Eye (tissue), 1 donor: ENCODE results near the gene APCDD1.
A peak's percentile ranks its signal among the peaks of the same experiment; 100 is the strongest.
"Not testable (repeated sequence)": the region's sequence is repeated elsewhere in the genome, so short reads cannot be mapped to it uniquely, and the experiment has no call there.

Experiments
- DNase-seq: peaks from one replicate; pipeline ENCODE4 v3.0.0-alpha.2; 2015

APCDD1 gene

DNA sequence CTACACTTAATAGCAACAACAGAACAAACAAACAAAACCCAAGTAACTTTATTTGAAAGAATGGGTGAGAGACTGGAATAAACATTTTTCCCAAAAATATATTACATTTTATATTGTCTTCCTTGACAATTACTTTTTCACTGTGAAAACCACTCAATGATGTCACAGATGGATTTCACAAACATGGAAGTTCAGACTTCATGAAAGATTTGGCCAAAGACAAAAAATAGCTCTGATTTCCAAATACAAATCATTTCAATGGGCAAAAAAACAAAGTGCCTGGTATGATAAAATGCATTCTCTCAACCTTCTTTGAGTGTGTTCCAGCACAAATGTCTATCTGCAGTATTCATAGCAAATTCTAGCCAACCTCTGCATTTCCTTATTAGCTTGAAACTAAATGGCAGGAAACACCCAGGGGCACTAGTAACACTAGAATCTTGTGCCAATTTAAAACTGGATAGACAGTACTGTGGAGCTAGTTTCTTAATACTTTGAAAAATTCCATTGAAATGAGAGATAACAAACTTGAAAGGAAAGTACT is 42.8 kb downstream of the APCDD1 start:
- DNase-seq = no peak

DNA sequence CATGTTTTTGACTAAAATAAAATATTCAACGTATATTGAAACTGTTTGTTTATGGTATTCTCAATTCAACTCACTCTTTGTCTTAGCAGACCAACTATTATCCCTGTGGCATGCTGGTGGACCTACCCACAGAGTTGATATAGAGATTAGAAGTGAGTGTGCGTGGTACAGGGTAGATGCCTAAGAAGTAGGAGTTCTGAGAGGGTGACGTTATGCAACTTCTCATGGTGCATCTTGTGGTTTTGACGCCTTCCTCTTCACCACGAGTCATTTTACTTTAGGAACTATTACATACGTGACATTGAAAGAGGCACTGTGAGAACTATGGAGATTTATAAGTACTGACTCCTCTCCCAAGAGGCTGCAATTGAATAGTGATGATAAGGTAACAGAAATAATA is 44.8 kb downstream of the APCDD1 start:
- DNase-seq = no peak

DNA sequence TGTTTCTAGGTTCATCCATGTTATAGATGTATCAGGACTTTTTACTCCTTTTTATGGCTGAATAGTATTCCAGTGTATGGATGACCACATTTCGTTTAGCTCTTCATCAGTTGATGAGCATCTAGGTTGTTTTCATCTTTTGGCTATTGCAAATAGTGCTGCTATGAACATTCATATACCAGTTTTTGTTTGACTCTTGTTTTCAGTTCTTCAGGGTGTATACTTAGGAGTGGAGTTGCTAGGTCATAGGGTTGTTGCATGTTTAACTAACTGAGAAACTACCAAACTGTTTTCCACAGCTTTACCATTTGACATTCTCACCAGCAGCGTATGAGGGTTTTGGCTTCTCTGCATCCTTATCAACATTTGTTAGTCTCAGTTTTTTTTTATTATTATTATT is 45.6 kb downstream of the APCDD1 start:
- DNase-seq = no peak

DNA sequence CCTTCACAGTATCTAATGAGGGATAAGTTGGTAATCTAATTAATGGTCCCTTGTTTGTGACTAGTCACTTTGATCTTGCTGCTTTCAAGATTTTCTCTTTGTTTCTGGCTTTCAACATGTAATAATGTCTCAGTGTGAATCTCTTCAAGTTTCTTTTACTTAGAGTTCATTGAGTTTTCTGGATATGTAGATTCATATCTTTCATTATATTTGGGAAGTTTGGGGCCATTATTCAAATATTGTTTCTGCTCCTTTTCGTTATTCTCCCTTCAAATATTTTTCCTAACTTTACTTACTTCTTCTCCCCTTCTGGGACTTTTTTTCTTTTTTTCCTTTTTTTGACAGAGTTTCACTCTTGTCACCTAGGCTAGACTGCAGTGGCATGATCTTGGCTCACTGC is 50.3 kb downstream of the APCDD1 start:
- DNase-seq = no peak

DNA sequence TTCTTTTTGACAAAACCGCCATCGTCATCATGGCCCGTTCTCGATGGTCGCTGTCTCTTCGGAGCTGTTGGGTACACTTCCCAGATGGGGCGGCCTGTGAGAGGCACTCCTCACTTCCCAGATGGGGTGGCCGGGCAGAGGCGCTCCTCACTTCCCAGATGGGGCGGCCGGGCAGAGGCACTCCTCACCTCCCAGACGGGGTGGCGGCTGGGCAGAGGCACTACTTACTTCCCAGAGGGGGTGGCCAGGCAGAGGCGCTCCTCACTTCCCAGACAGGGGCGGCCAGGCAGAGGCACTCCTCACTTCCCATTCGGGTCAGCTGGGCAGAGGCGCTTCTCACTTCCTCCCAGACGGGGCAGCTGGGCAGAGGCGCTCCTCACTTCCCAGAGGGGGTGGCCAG is 51.5 kb downstream of the APCDD1 start:
- not testable (repeated sequence) for DNase-seq

DNA sequence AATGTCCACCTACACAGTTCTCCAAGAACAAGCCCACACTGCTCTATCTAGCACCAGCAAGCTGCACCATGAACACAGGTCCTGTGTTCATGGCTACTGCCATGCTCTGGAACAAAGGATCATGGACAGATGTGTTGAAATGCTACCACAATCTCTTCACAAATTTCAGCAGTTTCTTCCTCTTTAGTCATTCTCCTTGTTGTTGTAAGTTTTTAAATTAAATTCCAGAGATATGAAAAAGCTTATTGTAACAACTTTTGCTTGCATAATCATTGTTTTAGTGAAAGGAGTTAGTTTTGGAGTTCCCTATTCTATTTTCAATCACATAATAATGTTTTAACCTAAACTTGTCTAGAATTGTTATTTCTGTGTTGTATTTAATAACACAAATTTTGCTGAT is 54.2 kb downstream of the APCDD1 start:
- DNase-seq = no peak

DNA sequence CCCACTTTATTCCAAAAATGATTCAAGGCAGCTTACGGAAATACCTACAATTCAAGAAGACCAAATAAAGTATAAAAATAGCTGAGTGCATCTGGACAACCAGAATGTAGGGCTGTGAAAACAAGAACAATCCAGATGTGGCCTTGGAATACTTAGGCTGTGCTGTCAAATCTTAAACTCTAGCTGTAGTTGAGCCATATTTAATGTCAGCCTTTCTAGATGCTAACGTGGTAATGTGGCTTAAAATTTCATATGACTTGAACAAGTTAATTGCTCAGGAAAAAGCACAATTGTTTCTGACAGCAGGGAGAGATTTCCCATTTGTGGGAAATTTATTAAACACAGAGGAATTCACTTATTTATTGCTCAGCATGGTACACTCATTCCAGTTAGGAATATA is 56.8 kb downstream of the APCDD1 start:
- DNase-seq = no peak

DNA sequence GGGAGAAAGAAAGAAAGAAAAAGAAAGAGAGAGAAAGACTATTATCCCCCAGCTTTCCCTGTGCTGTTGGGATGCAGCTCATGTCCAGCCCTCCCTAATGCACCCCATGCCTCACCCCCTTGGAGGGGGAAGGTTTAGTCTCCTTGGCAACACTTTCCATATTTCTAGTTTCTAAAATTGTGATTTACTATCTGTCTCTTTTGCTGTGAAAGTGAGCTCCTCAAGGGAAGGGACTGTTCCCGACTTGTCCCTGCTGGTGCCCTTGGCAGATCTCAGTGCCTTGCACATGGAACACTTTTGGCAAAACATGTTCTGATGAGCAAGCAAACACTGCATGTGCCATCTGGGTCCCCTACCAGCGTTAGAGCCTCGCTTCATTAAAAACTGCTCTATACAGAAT is 59.6 kb downstream of the APCDD1 start:
- DNase-seq = peak; percentile 19

DNA sequence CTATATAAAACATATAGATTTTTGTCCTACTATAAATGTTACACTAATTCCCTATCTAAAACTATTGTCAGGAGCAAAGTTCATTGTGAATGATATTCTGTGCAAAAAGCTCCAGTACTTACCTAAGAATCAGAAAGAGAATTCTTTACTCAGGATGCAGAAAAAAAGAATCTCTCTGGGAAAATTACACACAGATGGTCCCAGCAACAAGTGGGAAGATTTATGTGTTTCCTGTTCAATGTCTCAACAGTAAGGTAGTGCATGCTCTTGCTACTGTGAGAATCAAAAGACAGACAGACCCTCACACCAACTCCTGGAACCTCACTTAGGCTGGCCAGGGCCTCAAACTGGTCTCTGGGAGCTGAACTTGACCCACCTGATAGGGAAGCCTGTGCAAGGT is 60.2 kb downstream of the APCDD1 start:
- DNase-seq = no peak

DNA sequence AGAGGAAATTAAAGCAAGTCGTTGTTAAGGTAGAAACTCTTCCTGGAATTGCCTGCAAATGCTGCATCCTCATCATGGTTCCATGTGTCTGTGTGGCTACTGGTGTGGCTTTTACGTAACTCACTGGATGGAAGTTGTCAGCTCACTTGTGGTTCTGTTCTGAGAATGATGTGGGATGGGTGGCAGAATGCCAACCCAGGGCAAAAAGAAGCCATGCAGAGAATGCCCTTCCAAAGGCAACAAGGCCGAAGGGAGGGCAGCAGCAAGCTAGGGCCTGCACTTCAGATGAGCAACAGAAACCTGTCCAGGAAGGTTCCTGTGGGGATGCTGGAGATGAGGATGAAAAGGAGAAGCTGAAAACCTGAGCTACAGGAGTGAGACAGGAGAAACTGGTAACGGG is 61.0 kb downstream of the APCDD1 start:
- DNase-seq = no peak

DNA sequence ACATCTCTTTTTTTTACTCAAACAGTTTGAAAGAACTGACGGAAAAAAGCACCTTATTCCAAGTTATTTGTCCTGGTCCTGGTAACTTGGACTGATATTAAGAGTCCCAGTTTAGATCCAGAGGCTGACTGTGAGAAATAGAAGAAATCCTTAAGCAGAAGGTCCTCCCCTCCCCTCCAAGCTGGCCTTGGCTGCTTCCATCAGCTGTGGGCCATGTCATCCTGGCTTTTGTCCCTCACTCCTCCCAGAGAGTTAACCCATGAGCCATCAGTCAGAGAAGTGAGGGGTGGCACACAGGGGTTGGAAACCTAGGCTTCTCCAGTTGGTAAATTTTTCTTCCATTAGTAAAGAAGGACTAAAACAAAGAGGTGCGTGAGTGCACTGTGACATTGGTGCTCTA is 61.6 kb downstream of the APCDD1 start:
- no peak for DNase-seq

DNA sequence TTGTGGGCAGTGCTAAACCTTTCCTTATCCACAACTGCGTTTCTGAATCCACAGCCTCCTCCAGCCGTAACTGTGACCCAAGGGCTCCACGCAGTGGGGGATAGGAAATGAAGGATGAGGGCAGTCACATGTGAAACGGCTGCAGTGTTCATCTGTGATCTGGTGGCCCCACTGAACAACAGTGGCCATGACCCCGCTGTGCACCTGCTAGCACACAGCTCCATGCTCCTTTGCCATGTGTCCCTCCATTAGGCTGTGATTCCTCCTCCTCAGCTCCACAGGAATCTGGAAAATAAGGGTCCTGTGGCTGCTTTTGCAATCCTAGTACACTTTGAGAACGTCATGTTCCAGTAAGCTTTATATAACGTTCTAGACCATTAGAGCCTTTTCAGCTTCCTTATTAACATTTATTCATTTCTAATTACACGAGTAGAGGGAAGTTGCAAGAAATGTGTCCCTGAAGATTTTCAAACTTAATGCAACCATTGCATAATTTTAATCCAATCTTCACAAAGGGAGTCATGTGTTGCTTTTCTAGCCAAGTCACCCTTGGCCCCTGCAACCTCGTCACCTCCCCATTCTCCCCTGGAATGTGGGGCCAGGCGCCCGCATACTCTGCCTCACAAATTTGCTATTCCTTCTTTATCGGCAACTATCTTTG is 64.3 kb downstream of the APCDD1 start:
- peak; percentile 89 for DNase-seq

DNA sequence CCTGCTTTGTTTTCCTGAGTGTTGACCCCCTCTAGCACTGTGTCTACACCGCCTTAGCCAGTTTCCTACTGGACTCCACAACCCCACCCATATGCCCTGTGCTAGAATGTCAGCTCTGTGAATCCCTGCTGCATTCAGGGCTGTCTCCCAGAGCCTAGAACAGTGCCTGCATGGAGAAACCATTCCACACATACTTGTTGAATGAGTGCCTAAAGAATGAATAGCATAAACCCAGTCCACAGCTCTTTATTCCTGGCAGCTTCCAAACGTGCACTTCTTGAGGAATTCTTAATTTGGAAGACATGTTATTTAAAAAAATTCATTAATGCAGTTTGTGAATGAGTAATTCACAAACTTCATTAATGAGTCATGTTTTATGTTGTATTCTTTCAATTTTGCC is 64.9 kb downstream of the APCDD1 start:
- peak; percentile 20 for DNase-seq

DNA sequence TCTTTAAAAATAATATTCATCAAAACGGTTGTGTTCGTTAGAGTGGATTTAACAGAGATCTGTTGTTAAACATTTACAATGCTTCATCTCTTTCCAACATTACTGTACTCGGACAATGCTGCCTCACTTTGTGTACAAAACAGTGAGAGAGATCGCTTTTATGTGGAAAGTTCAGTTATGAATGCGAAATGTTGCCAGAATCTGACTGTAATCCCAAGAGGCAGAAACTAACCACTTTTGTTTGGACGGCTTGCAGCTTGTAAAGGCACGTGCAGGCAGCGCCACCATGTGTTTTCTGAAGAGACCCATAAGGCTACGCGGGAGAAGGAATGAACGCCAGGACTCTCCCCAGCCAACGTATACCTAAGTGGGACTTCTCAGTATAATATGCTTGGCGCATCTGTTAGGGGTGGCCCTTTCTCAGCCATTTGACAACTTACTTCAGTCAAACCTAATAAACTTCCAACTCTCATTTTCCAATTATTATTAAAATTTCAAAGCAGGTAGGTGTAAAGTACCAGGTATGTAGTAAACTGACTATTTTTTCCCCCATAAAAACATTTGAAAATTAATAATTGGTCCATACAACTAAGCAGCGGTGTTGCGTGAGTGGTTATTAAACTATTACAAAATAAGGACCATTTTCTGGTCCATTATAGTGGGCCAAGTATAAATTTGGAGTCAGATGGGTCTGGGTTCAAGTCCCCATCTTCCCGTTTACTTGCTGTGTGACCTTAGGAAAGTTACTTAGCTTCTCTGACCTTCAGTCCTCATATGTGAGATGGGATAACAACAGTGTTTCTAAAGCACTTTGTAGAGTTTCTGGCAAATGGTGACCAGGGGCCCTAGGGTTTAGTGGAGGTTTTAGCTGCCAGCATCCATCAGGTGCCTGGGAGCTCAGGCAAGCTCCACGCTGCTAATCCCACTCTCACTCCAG is 65.8 kb downstream of the APCDD1 start:
- DNase-seq = peak; percentile 95

DNA sequence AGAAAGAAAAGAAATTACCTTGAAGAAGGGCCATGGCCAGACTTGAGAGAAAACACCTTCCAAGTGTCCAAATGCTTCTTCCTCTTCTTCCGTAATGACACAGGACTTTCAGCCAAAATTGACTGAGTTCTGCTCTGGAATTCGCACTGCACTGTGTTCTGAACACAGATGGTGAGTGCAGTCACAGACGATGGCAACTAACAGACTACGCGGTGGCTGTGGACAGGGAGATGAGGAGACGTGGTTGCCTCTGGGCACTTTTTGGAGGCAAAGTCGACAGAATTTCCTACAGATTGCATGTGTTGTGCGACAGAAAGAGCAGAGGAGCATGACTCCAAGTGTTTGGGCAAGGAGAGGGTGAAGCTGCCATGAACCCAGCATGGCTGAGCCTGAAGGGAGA is 67.1 kb downstream of the APCDD1 start:
- no peak for DNase-seq

DNA sequence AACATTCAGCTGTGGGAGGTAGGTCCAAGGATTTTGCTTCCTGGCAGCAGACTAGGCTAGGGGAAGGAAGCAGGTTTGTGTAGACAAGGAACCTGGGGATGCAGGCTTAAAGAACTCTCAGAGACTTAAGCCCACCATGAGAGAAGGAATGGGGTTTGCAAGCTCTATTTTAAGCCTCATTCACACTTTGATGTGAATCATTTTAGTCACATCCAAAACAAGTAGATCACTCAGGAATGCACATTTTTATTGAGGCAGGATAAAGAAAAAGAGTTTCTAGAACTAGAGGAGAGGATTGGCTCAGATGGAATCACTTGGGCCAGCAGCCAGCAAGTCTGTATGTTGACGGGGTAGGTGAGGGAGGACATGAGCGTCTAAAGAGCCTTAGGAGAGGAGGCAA is 68.1 kb downstream of the APCDD1 start:
- no peak for DNase-seq

DNA sequence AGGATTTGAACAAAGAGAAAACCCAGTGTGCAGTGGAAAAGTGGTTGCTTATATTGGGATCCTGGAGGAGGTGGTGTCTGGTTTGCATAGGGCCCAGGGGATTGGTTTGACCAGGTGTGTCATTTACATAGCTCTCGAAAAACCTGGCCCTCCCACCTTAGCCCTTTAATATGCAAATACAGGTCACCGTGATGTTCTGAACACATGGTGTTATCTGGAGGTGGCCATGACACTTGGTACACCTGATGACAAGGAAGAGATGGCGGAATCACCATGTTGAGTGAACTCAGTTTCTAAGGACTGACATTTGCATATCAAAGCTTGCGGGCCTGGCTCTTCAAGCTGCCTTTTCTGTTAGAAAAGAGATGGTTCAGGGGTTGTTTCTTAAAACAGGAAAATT is 69.1 kb downstream of the APCDD1 start:
- DNase-seq = no peak

DNA sequence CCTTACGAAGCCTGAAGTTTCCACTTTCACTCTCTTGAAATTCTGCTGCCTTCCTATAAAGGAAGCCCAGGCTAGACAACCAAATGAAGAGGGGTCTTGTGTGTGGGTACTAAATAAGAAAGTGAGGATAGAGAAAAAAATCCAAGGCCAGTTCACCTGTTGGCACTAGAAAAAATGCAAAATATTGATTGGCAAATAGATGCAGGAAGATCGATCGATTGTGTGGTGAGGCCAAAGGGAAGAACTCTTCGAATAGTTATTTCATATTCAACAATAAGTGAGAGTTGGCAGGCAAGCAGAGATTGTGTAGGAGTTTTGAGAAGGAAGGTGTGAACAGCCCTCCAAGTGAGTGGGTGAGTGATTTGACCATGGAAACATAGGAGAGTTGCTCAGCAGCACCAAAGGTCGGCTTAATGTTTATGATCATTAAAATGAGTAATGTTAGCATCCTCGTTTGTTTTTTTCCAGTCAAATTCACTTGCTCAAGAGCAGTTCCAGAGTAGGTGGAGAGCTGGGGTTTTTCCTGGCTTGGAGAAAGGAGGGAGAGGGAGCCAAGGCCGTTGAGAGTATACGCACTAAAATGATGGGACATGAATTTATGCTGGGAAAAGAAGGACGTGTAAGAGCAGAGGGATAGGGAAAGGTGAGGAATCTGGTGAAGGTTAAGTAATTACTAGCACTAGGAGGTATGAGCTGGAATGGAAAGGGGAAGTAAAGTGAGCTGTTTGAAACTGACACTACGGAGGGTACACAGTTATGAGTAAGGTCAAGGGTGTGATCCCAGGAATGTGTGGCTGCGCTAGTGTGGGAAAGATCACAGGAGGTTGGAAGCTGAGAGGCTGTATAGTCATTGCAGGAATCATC is 70.3 kb downstream of the APCDD1 start:
- DNase-seq = no peak

DNA sequence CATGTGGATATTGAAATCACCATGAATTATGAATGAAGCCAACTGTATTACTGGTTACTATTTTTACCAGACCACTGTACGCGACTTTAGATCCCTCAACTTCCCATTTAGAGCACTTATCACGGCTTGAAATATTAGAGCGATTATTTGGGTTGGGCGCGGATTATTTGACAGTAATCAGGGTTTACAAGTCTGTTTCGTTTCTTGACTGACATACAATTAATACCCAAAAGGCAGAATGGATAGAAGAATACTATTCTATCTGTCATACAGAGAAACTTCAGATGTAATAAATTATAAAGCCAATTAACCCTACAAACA is 70.9 kb downstream of the APCDD1 start:
- no peak for DNase-seq

DNA sequence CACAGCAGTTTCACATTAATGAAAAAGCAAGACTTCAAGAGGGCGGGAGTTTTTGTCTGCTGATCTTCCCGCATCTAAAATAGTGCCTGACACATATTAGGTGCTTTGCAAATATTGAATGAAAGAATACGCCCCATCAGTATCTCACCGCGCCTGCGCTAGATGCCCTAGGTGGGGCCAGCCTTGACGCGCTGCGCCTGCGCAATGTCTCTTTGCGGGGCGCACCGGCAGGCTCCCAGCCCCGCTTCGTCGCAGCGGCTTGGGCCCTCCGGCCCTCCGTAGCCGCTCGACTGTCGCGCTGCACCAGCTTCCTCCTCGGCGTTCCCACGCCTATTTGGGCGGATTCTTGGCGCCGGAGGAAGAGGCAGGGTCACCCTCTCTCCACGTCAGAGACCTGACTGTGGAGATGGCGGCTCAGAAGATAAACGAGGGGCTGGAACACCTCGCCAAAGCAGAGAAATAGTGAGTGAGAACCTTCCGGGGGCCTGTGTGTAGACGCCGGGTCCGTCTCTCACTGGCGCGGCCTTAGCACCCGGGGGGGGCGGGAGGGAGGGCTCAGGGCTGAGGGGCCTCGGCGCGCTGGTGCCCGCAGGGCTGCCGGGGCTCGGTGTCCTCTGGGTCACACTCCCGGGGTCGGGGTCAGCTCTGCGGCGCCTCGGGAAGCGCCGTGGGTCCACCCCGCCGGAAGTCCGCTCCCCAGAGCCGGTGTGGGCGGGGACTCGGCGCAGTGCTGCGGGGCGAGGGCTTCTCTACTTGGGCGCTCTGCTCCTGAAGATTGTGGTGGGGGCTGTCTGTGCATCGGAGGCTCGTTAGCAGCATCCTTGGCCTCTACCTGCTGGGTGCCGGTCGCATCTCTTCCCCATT is 71.5 kb downstream of the APCDD1 start, which contains the start of gene NAPG:
TSS of gene NAPG (plus strand) at position 331 of the 864 bp plus-strand sequence. CDS start at position 407, 76 bp downstream.
- DNase-seq = peak; percentile 96

DNA sequence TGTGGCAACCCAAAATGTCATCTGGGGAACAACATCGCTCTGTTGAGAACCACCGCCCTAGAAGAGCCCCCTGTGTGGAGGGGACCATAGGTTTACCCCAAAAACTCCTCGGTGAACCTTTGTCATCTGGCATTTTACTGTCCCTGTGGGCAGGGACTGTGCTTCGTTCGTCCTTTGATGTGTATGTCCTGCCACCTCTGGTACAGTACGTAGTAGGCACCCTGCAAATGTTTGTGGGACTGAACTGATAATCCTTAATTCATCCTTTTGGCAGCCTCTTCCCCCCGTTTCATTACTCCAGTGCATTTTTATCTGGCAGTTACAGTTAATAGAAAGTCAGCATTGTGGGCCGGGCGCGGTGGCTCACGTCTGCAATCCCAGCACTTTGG is 72.1 kb downstream of the APCDD1 start:
- DNase-seq = no peak

DNA sequence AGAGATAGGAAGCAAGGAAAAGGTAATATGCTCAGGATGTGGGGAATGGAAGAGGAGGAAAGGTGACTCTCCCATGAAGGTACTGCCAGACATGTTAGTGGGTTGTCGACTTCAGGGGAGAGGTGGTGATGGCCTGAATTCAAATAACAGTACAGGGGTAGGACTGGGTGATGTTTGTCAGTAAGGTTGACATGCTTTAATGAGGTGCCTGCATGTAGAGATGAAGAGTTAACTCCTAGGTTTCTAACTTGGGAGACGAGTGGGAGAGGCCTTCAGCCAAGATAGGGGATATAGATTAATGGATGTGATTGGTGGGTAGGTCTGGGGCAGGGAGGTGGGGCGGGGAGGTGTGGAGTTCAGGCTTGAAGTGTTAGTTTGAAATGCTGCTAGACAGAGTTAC is 74.0 kb downstream of the APCDD1 start:
- DNase-seq = no peak
